HEK293 (cell line): Measurements from ENCODE around the gene CAD.
"Not testable (repeated sequence)": the region's sequence is repeated elsewhere in the genome, so short reads cannot be mapped to it uniquely, and the experiment has no call there.

Experiments used
- CTCF ChIA-PET: fragments of 350-600 bp; formaldehyde crosslinking; extraction: SDS; loops from one replicate; lab custom pipeline; 2021; ENCODE audit warnings: antibody characterized with exemption; lab: Yijun Ruan, JAX
- POLR2A ChIA-PET: fragments of 300-600 bp; formaldehyde crosslinking; extraction: SDS; loops from one replicate; lab custom pipeline; 2020; ENCODE audit warnings: antibody characterized with exemption, inconsistent platforms; lab: Yijun Ruan, JAX
- H3K27ac ChIP-seq: fragments of 200-500 bp; sonication (Bioruptor generic); 2 replicates; pipeline ENCODE4 v1.5.1; 2014; ENCODE audit warnings: low read depth, low read length, control low read depth, inconsistent platforms; ENCODE audit errors: extremely low read depth
- H3K36me3 ChIP-seq, 2 experiments: fragments of 200-500 bp in 1 of 2; sonication (Bioruptor generic) in 1 of 2; 1 replicate in 1 of 2; 2 replicates in 1 of 2; pipeline ENCODE4 v1.5.1; 2014 to 2017; ENCODE audit warnings: inconsistent platforms in 2 of 2, low read length in 2 of 2; ENCODE audit not compliant: control insufficient read depth in 2 of 2, insufficient read depth in 1 of 2
- H3K4me1 ChIP-seq: fragments of 200-500 bp; sonication (Bioruptor generic); 2 replicates; pipeline ENCODE4 v1.5.1; 2014; ENCODE audit warnings: mild to moderate bottlenecking, low read length, inconsistent platforms; ENCODE audit not compliant: control insufficient read depth, insufficient read depth
- H3K4me3 ChIP-seq: 2 replicates; pipeline ENCODE4 v1.5.1; 2011; ENCODE audit warnings: low read depth, mild to moderate bottlenecking, control low read depth, low read length, moderate library complexity
- H3K9me3 ChIP-seq: fragments of 200-500 bp; sonication (Bioruptor generic); 2 replicates; pipeline ENCODE4 v1.5.1; 2014; ENCODE audit warnings: low read depth, low read length, inconsistent platforms; ENCODE audit not compliant: control insufficient read depth, insufficient read depth
- EGR2 ChIP-seq: fragments of 450-650 bp; formaldehyde crosslinking; IDR thresholded peaks from 2 replicates; pipeline ENCODE4 v1.5.1; 2016; ENCODE audit warnings: low read depth, missing biosample characterization, missing genetic modification characterization
- YY2 ChIP-seq: fragments of 450-650 bp; formaldehyde crosslinking; IDR thresholded peaks from 2 replicates; pipeline ENCODE4 v1.5.1; 2016; ENCODE audit warnings: missing biosample characterization, missing genetic modification characterization
- ZFHX2 ChIP-seq: fragments of 450-650 bp; formaldehyde crosslinking; conservative IDR thresholded peaks from 2 replicates; pipeline ENCODE4 v1.5.1; 2016; ENCODE audit warnings: missing biosample characterization, missing genetic modification characterization
- ZNF138 ChIP-seq: fragments of 450-650 bp; formaldehyde crosslinking; IDR thresholded peaks from 2 replicates; pipeline ENCODE4 v1.5.1; 2016; ENCODE audit warnings: missing biosample characterization, missing genetic modification characterization, borderline replicate concordance
- ZNF391 ChIP-seq: fragments of 450-650 bp; formaldehyde crosslinking; IDR thresholded peaks from 2 replicates; pipeline ENCODE4 v1.5.1; 2016; ENCODE audit warnings: low read depth, missing biosample characterization, missing genetic modification characterization, borderline replicate concordance
- ZNF654 ChIP-seq: fragments of 450-650 bp; formaldehyde crosslinking; IDR thresholded peaks from 2 replicates; pipeline ENCODE4 v1.5.1; 2016; ENCODE audit warnings: low read depth, missing biosample characterization, missing genetic modification characterization
- ZSCAN23 ChIP-seq: fragments of 450-650 bp; formaldehyde crosslinking; IDR thresholded peaks from 2 replicates; pipeline ENCODE4 v1.5.1; 2016; ENCODE audit warnings: missing biosample characterization, missing genetic modification characterization
- TF ChIP-seq, protein P1 (sequence below): fragments of 450-650 bp; formaldehyde crosslinking; IDR thresholded peaks from 2 replicates; pipeline ENCODE4 v1.5.1; 2016; ENCODE audit warnings: missing biosample characterization, missing genetic modification characterization, borderline replicate concordance
- TF ChIP-seq, protein P2 (sequence below): fragments of 450-650 bp; formaldehyde crosslinking; IDR thresholded peaks from 2 replicates; pipeline ENCODE4 v1.5.1; 2016; ENCODE audit warnings: missing biosample characterization, missing genetic modification characterization

The CAD gene

DNA sequence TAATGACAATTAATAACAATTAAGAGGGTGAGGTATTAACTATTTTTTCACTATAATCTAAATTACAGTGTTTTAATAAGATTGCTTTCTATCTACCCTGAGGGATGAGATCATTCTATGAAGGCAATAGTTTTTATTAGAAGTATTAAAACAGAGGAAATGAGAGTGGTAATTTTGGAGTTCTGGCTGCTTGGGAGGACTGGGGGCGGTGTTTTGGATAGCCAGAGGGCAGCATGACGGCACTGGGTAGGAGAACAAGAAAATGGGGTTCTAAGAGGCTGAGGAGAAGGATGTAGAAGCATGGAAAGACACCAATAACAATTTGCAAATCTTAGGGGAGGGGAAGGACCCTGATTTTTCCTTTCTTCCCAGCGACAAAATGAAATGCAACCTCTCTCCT, 53.0 kb downstream of the CAD start (continued):
- no peak for TF ChIP-seq ZNF391
- TF ChIP-seq, all 188 proteins: peak for 0

DNA sequence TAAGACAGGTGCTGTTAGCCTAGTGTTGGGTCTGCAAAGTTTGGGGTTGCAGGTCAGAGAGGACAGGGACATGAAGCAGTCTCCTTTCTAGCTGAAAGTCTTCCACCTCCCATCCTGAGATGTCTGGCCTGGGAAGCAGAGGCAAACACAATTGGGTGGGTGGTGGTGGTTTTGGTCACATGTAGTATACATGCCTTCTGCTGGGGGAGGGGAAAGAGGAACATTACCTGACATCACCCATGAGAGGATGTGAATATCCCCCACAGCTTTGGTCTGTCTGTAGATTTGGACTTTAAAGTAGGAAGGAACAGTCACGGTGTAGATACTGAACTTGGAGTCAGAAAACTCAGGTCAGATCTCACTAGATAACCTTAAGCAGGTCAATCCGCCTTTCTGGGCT, 53.5 kb downstream of the CAD start:
- Histone ChIP-seq H3K36me3 (no peaks in the 10 kb centered on the region), H3K4me1 (no peaks in the 10 kb centered on the region), H3K27ac (no peak overlapping the region), H3K4me3 (no peak overlapping the region)
- CTCF ChIA-PET = interaction anchor here (0.5 to 5.1 kb wide), 8 partner anchors 10 to 254 kb away, joined by 3 to 41 read pairs (median 4); partner anchors contain the start of genes KHK and TRIM54
- POLR2A ChIA-PET = interaction anchor here (0.6 to 0.8 kb wide), 2 partner anchors 11 to 91 kb away, joined by 3 to 6 read pairs; no protein-coding TSS in a partner anchor
- peak; percentile 71 for TF ChIP-seq EGR2 (tag by site-specific recombination)
- TF ChIP-seq, protein P1, sequence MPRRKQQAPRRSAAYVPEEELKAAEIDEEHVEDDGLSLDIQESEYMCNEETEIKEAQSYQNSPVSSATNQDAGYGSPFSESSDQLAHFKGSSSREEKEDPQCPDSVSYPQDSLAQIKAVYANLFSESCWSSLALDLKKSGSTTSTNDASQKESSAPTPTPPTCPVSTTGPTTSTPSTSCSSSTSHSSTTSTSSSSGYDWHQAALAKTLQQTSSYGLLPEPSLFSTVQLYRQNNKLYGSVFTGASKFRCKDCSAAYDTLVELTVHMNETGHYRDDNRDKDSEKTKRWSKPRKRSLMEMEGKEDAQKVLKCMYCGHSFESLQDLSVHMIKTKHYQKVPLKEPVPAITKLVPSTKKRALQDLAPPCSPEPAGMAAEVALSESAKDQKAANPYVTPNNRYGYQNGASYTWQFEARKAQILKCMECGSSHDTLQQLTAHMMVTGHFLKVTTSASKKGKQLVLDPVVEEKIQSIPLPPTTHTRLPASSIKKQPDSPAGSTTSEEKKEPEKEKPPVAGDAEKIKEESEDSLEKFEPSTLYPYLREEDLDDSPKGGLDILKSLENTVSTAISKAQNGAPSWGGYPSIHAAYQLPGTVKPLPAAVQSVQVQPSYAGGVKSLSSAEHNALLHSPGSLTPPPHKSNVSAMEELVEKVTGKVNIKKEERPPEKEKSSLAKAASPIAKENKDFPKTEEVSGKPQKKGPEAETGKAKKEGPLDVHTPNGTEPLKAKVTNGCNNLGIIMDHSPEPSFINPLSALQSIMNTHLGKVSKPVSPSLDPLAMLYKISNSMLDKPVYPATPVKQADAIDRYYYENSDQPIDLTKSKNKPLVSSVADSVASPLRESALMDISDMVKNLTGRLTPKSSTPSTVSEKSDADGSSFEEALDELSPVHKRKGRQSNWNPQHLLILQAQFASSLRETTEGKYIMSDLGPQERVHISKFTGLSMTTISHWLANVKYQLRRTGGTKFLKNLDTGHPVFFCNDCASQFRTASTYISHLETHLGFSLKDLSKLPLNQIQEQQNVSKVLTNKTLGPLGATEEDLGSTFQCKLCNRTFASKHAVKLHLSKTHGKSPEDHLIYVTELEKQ (tag by site-specific recombination) = no peak
- no peak for TF ChIP-seq YY2 (tag by site-specific recombination)
- TF ChIP-seq ZFHX2 (tag by site-specific recombination) = peak; percentile 71
- TF ChIP-seq ZNF138 (tag by site-specific recombination) = no peak
- TF ChIP-seq ZSCAN23 (tag by site-specific recombination) = no peak
- TF ChIP-seq, all 188 proteins: peak for 2
- no peaks in the 10 kb centered on the region for H3K9me3 ChIP-seq

DNA sequence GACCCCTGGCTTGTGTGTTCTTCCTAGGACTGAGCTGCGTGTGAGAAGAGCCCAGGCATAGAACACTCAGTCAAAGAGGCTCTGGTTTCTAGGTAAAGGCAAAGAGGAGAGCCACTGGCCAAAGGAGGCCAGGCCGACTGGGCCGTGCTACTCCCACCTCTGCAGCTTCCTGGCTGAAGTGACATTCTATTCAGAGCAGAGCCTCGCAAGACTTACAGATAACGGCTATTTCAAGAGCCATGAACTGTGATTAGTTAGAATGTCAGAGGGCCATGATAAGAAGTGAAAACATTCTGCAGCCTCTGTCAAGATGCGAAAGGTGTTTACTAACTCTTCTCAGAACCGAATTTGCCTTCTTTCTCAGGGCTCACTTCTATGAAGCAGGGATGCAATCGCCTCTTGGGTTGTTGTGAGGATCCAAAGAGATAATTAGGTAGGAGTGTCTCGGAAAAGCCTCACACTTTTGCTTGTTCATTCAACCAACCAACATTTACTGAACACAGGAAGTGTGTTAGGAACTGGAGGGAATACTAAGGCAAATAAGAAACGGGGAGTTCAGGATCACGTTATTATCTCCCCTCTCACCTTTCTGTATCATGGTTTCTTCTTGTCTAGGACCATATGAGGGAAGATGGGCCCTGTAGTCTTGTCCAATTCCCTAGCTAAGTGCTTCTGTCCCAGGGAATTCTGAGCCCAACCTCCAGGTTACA, 54.6 kb downstream of the CAD start:
- Histone ChIP-seq H3K4me1 (no peaks in the 10 kb centered on the region), H3K4me3 (no peak overlapping the region), H3K36me3 (no peaks in the 10 kb centered on the region), H3K9me3 (no peaks in the 10 kb centered on the region), H3K27ac (no peak overlapping the region)
- CTCF ChIA-PET = interaction anchor here (0.8 to 5.1 kb wide), 7 partner anchors 9 to 255 kb away, joined by 3 to 41 read pairs (median 3); partner anchors contain the start of gene TRIM54
- POLR2A ChIA-PET = no interaction called here
- no peak for TF ChIP-seq ZNF654
- TF ChIP-seq, protein P2, sequence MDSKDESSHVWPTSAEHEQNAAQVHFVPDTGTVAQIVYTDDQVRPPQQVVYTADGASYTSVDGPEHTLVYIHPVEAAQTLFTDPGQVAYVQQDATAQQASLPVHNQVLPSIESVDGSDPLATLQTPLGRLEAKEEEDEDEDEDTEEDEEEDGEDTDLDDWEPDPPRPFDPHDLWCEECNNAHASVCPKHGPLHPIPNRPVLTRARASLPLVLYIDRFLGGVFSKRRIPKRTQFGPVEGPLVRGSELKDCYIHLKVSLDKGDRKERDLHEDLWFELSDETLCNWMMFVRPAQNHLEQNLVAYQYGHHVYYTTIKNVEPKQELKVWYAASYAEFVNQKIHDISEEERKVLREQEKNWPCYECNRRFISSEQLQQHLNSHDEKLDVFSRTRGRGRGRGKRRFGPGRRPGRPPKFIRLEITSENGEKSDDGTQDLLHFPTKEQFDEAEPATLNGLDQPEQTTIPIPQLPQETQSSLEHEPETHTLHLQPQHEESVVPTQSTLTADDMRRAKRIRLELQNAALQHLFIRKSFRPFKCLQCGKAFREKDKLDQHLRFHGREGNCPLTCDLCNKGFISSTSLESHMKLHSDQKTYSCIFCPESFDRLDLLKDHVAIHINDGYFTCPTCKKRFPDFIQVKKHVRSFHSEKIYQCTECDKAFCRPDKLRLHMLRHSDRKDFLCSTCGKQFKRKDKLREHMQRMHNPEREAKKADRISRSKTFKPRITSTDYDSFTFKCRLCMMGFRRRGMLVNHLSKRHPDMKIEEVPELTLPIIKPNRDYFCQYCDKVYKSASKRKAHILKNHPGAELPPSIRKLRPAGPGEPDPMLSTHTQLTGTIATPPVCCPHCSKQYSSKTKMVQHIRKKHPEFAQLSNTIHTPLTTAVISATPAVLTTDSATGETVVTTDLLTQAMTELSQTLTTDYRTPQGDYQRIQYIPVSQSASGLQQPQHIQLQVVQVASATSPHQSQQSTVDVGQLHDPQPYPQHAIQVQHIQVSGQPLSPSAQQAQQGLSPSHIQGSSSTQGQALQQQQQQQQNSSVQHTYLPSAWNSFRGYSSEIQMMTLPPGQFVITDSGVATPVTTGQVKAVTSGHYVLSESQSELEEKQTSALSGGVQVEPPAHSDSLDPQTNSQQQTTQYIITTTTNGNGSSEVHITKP = peak; percentile 51; the same call in 1 of the 2 replicates

DNA sequence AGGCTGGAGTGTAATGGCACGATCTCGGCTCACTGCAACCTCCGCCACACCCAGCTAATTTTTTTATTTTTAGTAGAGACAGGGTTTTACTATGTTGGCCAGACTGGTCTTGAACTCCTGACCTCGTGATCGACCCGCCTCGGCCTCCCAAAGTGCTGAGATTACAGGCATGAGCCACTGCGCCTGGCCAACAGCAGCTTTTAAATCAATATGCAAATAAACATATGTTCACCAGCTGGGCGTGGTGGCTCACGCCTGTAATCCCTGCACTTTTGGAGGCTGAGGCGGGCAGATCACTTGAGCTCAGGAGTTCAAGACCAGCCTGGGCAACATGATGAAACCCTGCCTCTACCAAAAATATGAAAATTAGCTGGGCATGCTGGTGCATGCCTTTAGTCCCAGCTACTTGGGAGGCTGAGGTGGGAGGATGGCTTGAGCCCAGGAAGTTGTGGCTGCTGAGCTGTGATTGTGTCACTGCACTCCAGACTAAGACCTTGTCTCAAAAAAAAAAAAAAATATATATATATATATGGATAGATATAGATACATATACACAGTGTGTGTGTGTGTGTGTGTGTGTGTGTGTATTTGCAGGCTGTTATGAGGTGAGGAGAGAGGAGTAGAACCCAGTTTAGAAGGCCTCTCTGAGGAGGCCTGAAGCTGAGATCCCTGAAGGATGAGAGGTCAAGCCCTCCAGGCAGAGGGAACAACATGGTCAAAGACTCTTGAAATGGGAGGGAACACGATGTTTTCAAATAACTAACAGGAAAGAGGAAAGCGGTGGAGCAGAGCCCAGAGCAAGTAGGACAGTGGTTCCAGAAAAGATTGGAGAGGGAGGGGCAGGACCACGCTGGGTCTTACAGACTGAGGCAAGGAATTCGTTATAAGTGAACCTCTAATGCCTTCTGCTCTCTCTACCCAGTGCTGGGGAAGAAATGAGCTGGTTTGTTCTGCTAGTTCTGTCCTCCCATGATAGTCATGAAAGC, 55.7 kb downstream of the CAD start:
- not testable (repeated sequence) for H3K36me3 ChIP-seq, H3K4me3 ChIP-seq, H3K4me1 ChIP-seq, H3K9me3 ChIP-seq, H3K27ac ChIP-seq
- POLR2A ChIA-PET = interaction anchor here (0.6 kb wide), 1 partner anchor 431 kb away, joined by 7 read pairs; no protein-coding TSS in a partner anchor
- CTCF ChIA-PET = interaction anchor here (0.7 to 5.1 kb wide), 7 partner anchors 8 to 634 kb away, joined by 3 to 41 read pairs (median 6); partner anchors contain the start of gene TRIM54
